Measurements from ENCODE around the gene OR14I1.

OR14I1 gene

DNA sequence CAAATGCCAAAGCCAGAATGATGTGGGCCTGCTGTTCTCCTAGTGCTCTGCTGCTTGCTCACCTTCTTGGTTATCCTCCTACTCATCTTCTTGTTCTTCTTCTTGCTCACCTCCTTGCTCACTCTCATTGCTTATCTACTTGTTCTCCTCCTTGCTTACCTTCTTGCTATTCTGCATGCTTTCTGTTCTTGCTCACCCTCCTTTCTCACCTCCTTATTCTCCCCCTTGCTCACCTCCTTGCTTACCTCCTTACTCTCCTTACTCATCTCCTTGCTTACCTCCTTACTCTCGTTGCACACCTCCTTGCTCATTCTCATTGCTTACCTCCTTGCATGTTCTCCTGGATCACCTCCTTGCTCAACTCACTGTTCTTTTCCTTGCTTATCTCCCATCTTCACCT is at the start of gene OR14I1:
Gene OR14I1, minus strand, starts transcription at position 53 of the 400 bp plus-strand sequence.
- DNase-seq = no peak

GRCh38 chr1:248751635-248752034 is 49.1 kb upstream of the OR14I1 start:
- DNase-seq = no peak

- no peak for DNase-seq
Measured at GRCh38 chr1:248751142-248751541, 48.6 kb upstream of the OR14I1 start.

DNA sequence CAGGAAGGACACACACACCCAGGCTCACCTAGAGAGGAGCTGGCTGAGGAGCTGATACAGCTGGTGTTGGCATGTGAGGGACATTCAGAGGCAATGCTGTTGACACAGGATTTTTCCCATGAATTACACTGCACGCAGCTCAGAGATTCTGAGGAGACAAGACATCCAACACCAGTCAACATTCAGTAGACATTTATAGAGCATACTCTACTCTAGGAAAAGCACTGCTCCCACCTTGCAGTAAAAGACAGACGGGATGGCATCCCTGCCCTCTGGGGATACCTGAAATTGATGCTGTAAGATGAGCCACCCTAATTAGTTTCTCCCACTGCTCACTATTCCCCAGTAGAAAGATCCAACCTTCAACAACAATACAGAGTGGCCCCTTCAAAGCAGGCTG is 47.9 kb upstream of the OR14I1 start:
- DNase-seq = no peak

DNA sequence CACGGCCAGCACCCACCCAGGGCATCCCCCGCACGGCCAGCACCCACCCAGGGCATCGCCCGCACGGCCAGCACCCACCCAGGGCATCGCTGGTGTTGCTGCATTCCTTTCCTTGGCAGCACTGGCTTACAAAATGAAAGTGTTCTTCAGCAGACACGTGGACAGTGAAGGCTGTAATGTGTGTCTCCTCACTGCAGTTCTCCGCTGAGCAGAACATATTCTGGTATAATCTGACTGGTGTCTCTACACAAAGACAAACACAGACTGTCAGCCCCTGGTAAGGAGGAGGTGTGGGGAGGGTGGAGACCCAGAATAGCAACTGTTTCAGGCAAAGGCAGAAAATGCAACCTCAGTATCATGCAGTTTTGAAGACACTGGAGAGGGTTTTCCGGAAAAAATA is 45.6 kb upstream of the OR14I1 start:
- DNase-seq = no peak

DNA sequence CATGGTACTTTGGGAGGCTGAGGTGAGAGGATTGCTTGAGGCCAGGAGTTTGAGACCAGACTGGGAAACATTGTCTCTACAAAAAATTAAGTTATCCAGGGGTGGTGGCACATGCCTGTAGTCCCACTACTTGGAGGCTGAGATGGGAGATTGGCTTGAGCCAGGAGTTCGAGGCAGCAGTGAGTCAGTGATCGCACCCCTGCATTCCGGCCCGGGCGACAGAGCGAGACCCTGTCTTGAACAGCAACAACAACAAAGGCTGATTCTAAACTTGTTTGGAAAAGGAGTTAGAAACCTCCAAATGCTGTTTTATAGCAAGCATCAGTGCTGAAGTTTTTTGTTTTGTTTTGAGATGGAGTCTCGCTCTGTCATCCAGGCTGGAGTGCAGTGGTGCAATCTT is 38.3 kb upstream of the OR14I1 start:
- DNase-seq = no peak

DNA sequence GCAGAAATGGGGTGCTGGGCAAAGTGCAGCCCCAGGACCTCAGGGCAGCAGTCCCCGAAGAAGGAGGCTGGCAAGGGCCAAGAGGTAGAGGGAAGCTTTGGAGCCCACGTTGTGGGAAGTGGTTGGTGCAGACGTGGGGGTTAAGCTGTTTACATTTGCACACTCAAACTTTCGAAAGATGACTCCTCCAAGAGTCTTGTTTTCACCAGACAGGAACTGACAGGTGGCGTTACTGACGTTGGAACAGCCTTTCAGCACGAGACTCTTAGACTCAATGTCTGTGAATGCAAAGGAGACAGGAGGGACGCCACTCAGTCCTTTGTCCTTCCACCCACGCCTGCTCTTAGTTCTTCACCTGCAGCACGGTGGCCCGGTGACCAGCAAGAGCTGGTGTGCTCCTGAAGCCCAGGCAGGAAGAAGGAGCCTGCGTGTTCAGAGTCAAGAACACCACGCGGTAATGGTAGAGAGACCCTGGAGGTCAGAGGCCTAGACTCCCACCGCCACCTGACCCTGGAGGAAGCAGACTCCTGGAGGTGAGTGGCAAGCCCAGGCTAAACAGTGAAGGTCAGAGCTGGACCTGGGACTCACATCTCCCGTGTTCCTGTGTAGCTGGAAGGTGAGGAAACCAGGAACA is 37.1 kb upstream of the OR14I1 start:
- DNase-seq = no peak

GRCh38 chr1:248737457-248737856 is 34.9 kb upstream of the OR14I1 start:
- no peak for DNase-seq

GRCh38 chr1:248736977-248737376 is 34.4 kb upstream of the OR14I1 start:
- DNase-seq = no peak

- DNase-seq = no peak
Measured at GRCh38 chr1:248733566-248733965, 31.0 kb upstream of the OR14I1 start.

GRCh38 chr1:248730507-248731335 is 28.2 kb upstream of the OR14I1 start:
- DNase-seq = no peak

- no peak for DNase-seq
Measured at GRCh38 chr1:248714248-248714647, 11.7 kb upstream of the OR14I1 start.

GRCh38 chr1:248710305-248710900 is 7.8 kb upstream of the OR14I1 start:
- no peak for DNase-seq

DNA sequence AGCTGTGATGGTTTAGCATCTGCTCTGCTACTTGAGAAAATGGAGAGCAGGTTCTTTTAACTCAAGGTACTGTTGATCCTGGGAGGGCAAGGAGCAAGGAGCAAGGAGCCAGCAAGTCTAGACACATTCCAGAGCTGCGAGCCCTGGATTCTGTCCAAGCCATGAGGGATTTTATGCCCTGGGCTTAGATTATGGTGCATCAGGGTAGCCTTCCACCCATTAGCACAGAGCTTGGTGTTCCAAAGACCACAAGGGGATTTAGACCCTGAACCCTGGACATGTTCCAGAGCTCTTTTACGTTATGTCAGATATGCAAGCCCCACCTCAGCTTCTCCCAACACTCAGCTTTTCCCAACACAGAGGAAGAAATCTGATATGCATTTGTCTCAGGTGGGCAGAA is 2.0 kb upstream of the OR14I1 start:
- no peak for DNase-seq

- no peak for DNase-seq
Measured at GRCh38 chr1:248703674-248704073, 1.1 kb upstream of the OR14I1 start.

- DNase-seq = no peak
Measured at GRCh38 chr1:248699099-248699498, 3.5 kb downstream of the OR14I1 start.

DNA sequence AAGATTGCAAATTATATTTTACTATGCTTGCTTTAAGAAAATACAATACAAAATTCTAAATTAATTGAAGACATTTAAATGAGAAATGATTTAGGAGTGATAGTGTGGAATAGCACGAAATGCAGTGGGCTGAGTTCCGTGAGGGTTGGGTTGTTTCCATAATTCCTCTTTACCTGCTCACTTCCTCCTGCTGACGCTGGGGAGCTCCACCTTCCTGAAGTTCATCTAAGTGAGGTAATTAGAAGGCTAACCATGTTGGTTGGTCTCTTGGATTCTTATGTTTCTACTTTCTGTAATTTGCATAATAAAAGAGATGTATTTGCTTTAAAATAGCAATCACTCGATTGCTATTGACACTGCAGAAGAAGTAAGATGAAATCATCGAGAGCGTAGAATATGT is 4.7 kb downstream of the OR14I1 start:
- DNase-seq = no peak

DNA sequence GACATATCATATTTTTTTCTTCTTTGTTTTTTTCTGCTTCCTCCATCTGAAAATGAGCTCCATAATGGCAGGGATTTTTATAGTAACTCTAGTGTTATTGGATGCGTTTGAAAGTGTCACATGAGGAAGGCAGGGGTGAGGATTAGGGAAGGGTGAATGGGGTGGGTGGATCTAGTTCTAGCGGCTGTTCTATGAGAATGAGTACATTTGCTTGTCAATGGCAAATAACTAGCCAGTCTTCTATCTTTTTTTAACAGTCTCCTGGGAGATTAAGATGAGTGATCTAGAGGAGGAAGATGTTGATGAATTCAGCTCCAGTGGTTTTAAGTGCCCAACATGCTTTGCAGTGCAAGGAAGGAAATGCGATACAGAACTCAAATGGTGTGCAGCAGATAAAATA is 5.8 kb downstream of the OR14I1 start:
- DNase-seq = no peak

- DNase-seq = no peak
Measured at GRCh38 chr1:248696261-248696660, 6.3 kb downstream of the OR14I1 start.

DNA sequence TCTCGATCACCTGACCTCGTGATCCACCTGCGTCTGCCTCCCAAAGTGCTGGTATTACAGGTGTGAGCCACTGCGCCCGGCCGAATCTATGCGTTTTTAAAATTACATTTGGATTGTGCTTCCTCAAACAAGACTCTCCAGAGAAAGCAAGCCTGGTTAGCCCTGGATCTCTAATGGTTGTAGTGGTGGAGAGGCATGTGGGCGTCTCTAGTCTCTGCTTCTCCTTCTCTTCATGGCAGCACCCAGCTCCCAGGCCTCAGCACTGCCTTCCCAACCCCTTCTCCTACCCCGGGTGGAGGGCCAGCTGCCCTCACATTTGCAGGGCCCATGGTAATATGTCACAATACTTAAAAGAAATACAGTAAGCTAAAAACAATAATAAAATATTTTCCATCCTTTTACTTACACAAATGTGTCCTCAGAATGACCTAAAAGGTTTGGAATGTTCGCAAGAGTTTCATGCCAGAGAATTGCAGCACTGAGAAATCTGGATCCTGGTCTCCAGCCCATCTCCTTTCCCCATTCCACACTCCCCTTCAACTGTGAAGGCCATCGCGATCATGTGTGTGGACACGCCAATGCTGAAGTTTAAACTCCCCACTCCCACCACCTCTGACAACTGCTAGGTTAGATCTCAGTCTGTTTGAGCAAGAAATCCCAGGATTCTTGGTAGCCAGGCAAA is 7.0 kb downstream of the OR14I1 start:
- DNase-seq = no peak

DNA sequence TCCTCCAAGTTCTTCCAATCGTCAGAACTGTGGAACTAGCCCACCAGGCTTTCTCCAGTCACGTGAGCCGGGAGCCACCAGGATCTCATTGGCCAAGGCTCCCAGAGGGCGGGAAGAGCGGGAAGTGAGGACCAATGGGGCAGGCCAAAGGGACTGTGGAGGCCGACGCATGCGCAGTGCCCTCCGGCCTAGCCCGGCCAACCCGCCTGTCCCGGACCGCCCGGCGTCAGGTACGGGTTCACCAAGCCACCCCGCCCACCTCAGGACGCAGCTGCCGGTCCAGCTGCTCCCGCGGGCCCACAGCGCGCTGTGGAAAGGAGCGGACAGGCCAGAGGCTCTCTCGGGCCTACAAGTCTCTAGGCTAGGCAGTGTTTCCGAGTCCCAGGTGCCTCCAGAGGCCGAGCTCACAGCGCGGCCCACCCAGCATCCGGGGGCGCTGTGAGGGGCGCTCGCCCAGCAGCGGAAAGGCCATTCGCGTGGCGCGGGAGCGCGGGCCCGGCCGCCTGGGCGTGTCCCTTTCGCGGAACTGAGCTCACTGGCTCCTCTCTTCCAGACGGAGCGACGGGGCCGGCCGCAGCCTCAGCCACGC is 10.9 kb downstream of the OR14I1 start:
- no peak for DNase-seq

- DNase-seq = no peak
Measured at GRCh38 chr1:248688527-248689298, 13.9 kb downstream of the OR14I1 start.
